AG20443 (cell line): ENCODE data around the gene TMEM248.
"Not testable (repeated sequence)": the region's sequence is repeated elsewhere in the genome, so short reads cannot be mapped to it uniquely, and the experiment has no call there.

Source experiments
- DNase-seq: peaks from one replicate; pipeline ENCODE4 v3.0.0; 2012; ENCODE audit warnings: low spot score, mixed read lengths

TMEM248 gene

DNA sequence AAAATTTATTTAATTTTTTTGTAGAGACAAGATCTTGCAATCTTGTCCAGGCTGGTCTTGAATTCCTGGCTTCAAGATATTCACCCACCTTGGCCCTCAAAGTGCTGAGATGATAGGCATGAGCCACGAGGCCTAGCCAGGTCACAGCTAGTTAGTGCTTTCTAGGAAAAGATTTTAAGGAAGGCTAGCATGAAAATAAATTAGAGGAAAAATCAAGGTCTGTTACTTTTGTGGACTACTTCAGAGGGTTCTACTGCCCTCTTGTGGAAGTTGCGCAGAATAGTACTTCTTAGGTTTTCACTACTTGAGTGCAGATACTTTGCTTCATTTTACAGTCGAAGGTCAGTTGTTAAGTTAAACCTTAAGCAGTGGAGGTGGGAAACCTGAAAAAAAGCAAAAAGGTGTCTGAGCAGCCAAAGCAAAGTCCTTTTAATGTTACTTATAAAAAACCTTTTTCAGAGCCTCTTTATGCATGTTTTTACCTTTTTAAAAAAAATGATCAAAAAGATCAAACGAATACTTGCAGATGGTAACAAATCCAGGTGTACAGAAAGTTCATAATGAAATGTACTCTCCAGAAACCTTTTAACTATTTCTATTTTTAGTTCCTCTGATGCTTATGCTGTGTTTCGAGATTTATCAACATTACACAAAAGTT is 79.7 kb downstream of the TMEM248 start:
- DNase-seq, result not testable (repeated sequence)

DNA sequence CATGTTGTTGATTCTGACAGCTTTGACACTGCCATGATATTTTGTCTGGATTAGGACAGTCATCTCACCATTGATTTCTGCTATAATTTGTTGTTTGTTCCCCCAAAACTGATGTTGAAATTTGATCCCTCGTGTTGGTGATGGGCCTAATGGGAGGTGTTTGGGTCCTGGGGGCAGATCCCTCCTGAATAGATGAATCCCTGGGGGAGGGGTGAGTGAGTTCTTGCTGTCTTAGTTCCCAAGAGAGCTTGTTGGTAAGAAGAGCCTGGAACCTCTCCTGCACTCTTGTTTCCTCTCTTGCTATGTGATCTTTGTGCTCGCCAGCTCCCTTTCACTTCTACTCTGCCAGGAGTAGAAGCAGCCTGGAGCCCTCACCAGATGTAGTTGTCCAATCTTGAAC is 83.1 kb downstream of the TMEM248 start:
- DNase-seq, result not testable (repeated sequence)

DNA sequence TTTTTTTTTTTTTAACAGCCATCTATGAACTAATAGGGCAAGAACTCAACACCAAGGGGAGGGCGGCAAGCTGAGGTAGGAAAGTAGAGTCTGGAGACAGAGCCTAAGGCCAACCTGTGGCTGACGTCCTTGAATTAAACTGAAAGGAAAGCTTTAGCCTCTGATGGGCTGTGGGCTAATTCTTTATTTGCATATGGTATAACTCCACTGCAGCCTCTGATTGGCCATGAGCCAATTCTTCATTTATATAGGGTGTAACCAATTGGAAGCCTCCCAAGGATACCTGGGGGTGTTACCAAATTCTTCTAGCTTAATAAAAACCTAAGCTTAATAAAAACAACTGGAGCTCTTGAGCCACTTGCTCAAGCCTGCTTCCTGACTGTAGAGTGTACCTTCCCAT is 85.9 kb downstream of the TMEM248 start:
- no peak for DNase-seq
